Colonic mucosa (tissue), 4 donors: Measurements from ENCODE around the gene THUMPD3. TPM values are rescaled to one million over a fixed set of nuclear protein-coding genes. Genes with fewer than 3 reads are reported as not detected.
A peak's percentile ranks its signal among the peaks of the same experiment; 100 is the strongest.

Experiments used
- DNase-seq: peaks from one replicate; pipeline ENCODE4 v3.0.0-alpha.2; 2020
- H3K27ac ChIP-seq: fragments of 200-600 bp; one replicate; pipeline ENCODE4 v1.8.0; 2021
- H3K27me3 ChIP-seq: fragments of 200-600 bp; one replicate; pipeline ENCODE4 v1.8.0; 2021
- H3K36me3 ChIP-seq: fragments of 200-600 bp; one replicate; pipeline ENCODE4 v1.8.0; 2021
- H3K4me1 ChIP-seq: fragments of 200-600 bp; one replicate; pipeline ENCODE4 v1.8.0; 2021; ENCODE audit warnings: mild to moderate bottlenecking
- H3K4me3 ChIP-seq: fragments of 200-600 bp; one replicate; pipeline ENCODE4 v1.8.0; 2021
- H3K9ac ChIP-seq, 2 donors: one replicate each; pipeline ENCODE4 v1.7.0; 2013; ENCODE audit warnings: control low read depth in 2 of 2, low read depth in 2 of 2, low read length in 2 of 2
- H3K9me3 ChIP-seq: fragments of 200-600 bp; one replicate; pipeline ENCODE4 v1.8.0; 2021
- CTCF ChIP-seq: fragments of 200-600 bp; IDR thresholded peaks from one replicate; pipeline ENCODE4 v1.8.0; 2022; ENCODE audit warnings: antibody characterized with exemption, mild to moderate bottlenecking
- intact Hi-C: fragments of 100-400 bp; cut with DNase I; formaldehyde crosslinking; loops from one replicate; pipeline ENCODE4 v1.14.1; 2022
- total RNA-seq, 2 donors: library from RNA; stranded (reverse); fragmentation: NEBNext Ultra II Directional in 1 of 2; extraction: Animal tissue kit (Norgen Biotek cat#: 25700) in 1 of 2; gene quantifications; one replicate each; pipeline ENCODE4 v1.2.1, GENCODE V29; 2021
- donor health status: healthy.
- donor health status: DM: no; HTN: no; CAD: no.
- donor health status: DM: no; HTN: no; CAD: no.

The THUMPD3 gene
- total RNA-seq, 2 donors from 2014 or later: 40.1 to 46.0 TPM

- intact Hi-C loops: no loop called here
- no peaks in the 10 kb centered on the region for H3K36me3 ChIP-seq
- H3K4me3 ChIP-seq: no peak overlapping the region
- no peaks in the 10 kb centered on the region for H3K27me3 ChIP-seq
- H3K4me1 ChIP-seq: peaks cover 9% of the 10 kb centered on the region
- no peak for TF ChIP-seq CTCF
- H3K9me3 ChIP-seq: no peaks in the 10 kb centered on the region
- no peak overlapping the region for H3K9ac ChIP-seq
- no peak overlapping the region for H3K27ac ChIP-seq
- DNase-seq: no peak
Measured at GRCh38 chr3:9347081-9347480, 15.8 kb upstream of the THUMPD3 start.

GRCh38 chr3:9347887-9348286 lies 15.0 kb upstream of the THUMPD3 start:
- no peak for TF ChIP-seq CTCF
- Histone ChIP-seq H3K27me3 (no peaks in the 10 kb centered on the region), H3K4me1 (peaks cover 9% of the 10 kb centered on the region), H3K27ac (no peak overlapping the region), H3K36me3 (no peaks in the 10 kb centered on the region), H3K9ac (no peak overlapping the region), H3K4me3 (no peak overlapping the region), H3K9me3 (no peaks in the 10 kb centered on the region)
- intact Hi-C loops: no loop called here
- no peak for DNase-seq

GRCh38 chr3:9349321-9350117 lies 13.3 kb upstream of the THUMPD3 start:
- DNase-seq: no peak
- Histone ChIP-seq H3K27ac (no peak overlapping the region), H3K36me3 (no peaks in the 10 kb centered on the region), H3K4me1 (peaks cover 5% of the 10 kb centered on the region), H3K27me3 (no peaks in the 10 kb centered on the region), H3K4me3 (no peak overlapping the region), H3K9ac (no peak overlapping the region), H3K9me3 (no peaks in the 10 kb centered on the region)
- intact Hi-C loops: loop anchor here (10.0 kb wide), 1 partner anchor 305 kb away; no protein-coding TSS in a partner anchor
- no peak for TF ChIP-seq CTCF

- peaks cover 5% of the 10 kb centered on the region for H3K4me1 ChIP-seq
- H3K4me3 ChIP-seq: no peak overlapping the region
- no peak overlapping the region for H3K9ac ChIP-seq
- intact Hi-C loops: loop anchor here (10.0 kb wide), 1 partner anchor 303 kb away; no protein-coding TSS in a partner anchor
- H3K27me3 ChIP-seq: no peaks in the 10 kb centered on the region
- no peaks in the 10 kb centered on the region for H3K9me3 ChIP-seq
- H3K27ac ChIP-seq: peak overlapping the region; percentile 75
- no peak for TF ChIP-seq CTCF
- no peak for DNase-seq
- no peaks in the 10 kb centered on the region for H3K36me3 ChIP-seq
Measured at GRCh38 chr3:9351709-9352126, 11.1 kb upstream of the THUMPD3 start.

GRCh38 chr3:9352917-9353752 lies 9.7 kb upstream of the THUMPD3 start:
- DNase-seq: peak; percentile 79
- no peaks in the 10 kb centered on the region for H3K36me3 ChIP-seq
- H3K9me3 ChIP-seq: no peaks in the 10 kb centered on the region
- H3K9ac ChIP-seq: peak overlapping the region in 1 of 2 donors; percentile 21
- H3K4me3 ChIP-seq: no peak overlapping the region
- intact Hi-C loops: loop anchor here (10.0 kb wide), 1 partner anchor 302 kb away; no protein-coding TSS in a partner anchor
- no peaks in the 10 kb centered on the region for H3K27me3 ChIP-seq
- H3K4me1 ChIP-seq: peaks cover 5% of the 10 kb centered on the region
- H3K27ac ChIP-seq: peak overlapping the region; percentile 75
- TF ChIP-seq CTCF: peak; percentile 72
